ENCODE data around the gene C10orf62.

GRCh38 chr10:97608991-97609561, 19.6 kb downstream of the C10orf62 start:
- TF ChIP-seq CTCF (IDR thresholded peaks at IDR 0.05; ENCODE audit: low read length): no peak
- TF ChIP-seq EZH2phosphoT487 (IDR thresholded peaks at IDR 0.05; ENCODE audit: low read length): no peak
- no peak for TF ChIP-seq EZH2 (optimal IDR thresholded peaks at IDR 0.05; ENCODE audit: low read depth, low read length)

All from MM.1S (cell line).